Measurements from ENCODE around the gene DIPK1B.

DIPK1B gene

GRCh38 chr9:136694872-136695247 lies 17.5 kb upstream of the DIPK1B start:
- H4K5ac ChIP-seq (ENCODE audit: low read length) = no peak overlapping the region
- H3K79me2 ChIP-seq (ENCODE audit: control insufficient read depth, insufficient read depth, low read length) = no peaks in the 10 kb centered on the region
- no peak overlapping the region for H3K27ac ChIP-seq (ENCODE audit: low read depth, low read length)
- H3K4me2 ChIP-seq (ENCODE audit: low read length) = no peak overlapping the region
- H3K4me3 ChIP-seq (ENCODE audit: low read length) = no peak overlapping the region
- H2BK15ac ChIP-seq (replicated peaks; ENCODE audit: low read depth) = no peak overlapping the region
- no peak overlapping the region for H3K18ac ChIP-seq (ENCODE audit: low read length)
- no peak overlapping the region for H3K56ac ChIP-seq (ENCODE audit: low read length)
- H3K4me1 ChIP-seq (ENCODE audit: control insufficient read depth, low read depth, low read length) = peaks cover 2% of the 10 kb centered on the region
- no peak overlapping the region for H2AK5ac ChIP-seq (ENCODE audit: low read length)
- no peaks in the 10 kb centered on the region for H3K36me3 ChIP-seq (ENCODE audit: control insufficient read depth, insufficient read depth, low read length)
- no peak overlapping the region for H4K8ac ChIP-seq (ENCODE audit: low read depth, low read length)
- no peaks in the 10 kb centered on the region for H3K79me1 ChIP-seq (ENCODE audit: low read length)
- no peak overlapping the region for H2BK120ac ChIP-seq (ENCODE audit: low read depth, low read length)
- no peak for DNase-seq
- WGBS (ENCODE audit: extremely low coverage, insufficient coverage, low lambda C conversion rate) = no CpG with 5 or more reads among the region's 11 CpGs
- H3K4ac ChIP-seq (ENCODE audit: low read depth, low read length) = no peak overlapping the region
- H3K23ac ChIP-seq (ENCODE audit: low read length) = no peak overlapping the region
- no peak overlapping the region for H2BK5ac ChIP-seq (ENCODE audit: low read length)
- H3K9ac ChIP-seq (ENCODE audit: low read length) = no peak overlapping the region
- no peaks in the 10 kb centered on the region for H3K27me3 ChIP-seq (ENCODE audit: insufficient read depth, low read length, poor library complexity)

DNA sequence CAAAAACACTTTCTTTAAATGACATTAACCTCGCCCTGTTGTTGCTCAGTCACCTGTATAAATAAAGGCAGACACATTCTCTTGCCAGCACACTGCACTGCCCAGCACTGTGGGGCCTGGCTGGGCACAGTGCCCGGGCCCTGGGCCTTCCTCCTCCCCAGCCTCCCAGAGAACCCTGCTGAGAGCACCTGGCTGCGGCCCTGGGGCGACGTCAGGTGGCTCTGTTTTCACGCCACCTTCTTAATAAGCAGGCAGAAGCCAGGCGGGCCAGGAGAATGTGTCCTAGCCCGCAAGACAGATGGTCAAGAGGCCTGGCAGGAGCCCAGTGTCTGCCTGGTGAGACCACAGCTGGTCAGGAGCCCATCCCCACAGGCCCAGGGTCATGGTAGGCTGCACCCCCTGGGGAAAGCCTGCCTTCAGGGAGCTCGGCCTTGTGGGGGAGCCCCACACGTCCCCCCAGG lies 16.9 kb upstream of the DIPK1B start:
- Histone ChIP-seq H3K23ac (ENCODE audit: low read length) (no peak overlapping the region), H3K4me2 (ENCODE audit: low read length) (no peak overlapping the region), H3K79me2 (ENCODE audit: control insufficient read depth, insufficient read depth, low read length) (no peaks in the 10 kb centered on the region), H3K18ac (ENCODE audit: low read length) (no peak overlapping the region), H3K56ac (ENCODE audit: low read length) (no peak overlapping the region), H2BK15ac (replicated peaks; ENCODE audit: low read depth) (no peak overlapping the region), H3K36me3 (ENCODE audit: control insufficient read depth, insufficient read depth, low read length) (no peaks in the 10 kb centered on the region), H3K4me1 (ENCODE audit: control insufficient read depth, low read depth, low read length) (peaks cover 2% of the 10 kb centered on the region), H3K79me1 (ENCODE audit: low read length) (no peaks in the 10 kb centered on the region), H3K27me3 (ENCODE audit: insufficient read depth, low read length, poor library complexity) (no peaks in the 10 kb centered on the region), H3K4me3 (ENCODE audit: low read length) (no peak overlapping the region), H2AK5ac (ENCODE audit: low read length) (no peak overlapping the region), H2BK5ac (ENCODE audit: low read length) (no peak overlapping the region), H3K27ac (ENCODE audit: low read depth, low read length) (no peak overlapping the region), H3K4ac (ENCODE audit: low read depth, low read length) (no peak overlapping the region), H4K8ac (ENCODE audit: low read depth, low read length) (no peak overlapping the region), H3K9ac (ENCODE audit: low read length) (no peak overlapping the region), H4K5ac (ENCODE audit: low read length) (no peak overlapping the region), H2BK120ac (ENCODE audit: low read depth, low read length) (no peak overlapping the region)
- no CpG with 5 or more reads among the region's 10 CpGs for WGBS (ENCODE audit: extremely low coverage, insufficient coverage, low lambda C conversion rate)
- DNase-seq = no peak

DNA sequence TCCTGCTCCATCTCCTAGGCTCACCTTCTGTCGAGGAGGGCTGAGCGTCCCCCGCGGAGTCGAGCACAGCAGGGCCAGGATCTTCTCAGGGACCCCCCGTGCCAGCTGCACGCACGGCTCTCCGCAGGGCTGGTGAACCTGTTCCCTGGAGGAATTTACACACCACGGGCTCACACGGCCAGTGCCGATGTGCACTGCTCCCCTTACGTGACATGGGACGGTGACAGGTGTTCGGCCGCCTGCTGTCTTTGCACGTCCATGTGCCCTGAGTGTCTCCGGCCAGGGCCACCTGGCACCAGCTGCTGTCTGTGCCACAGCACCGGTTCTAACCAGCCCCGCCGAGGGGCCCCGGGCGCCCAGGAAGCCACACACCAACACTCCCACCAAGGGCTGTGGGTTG lies 16.4 kb upstream of the DIPK1B start:
- H2BK5ac ChIP-seq (ENCODE audit: low read length) = no peak overlapping the region
- no peak overlapping the region for H3K18ac ChIP-seq (ENCODE audit: low read length)
- peaks cover 2% of the 10 kb centered on the region for H3K4me1 ChIP-seq (ENCODE audit: control insufficient read depth, low read depth, low read length)
- H2BK15ac ChIP-seq (replicated peaks; ENCODE audit: low read depth) = no peak overlapping the region
- no CpG with 5 or more reads among the region's 23 CpGs for WGBS (ENCODE audit: extremely low coverage, insufficient coverage, low lambda C conversion rate)
- no peak overlapping the region for H4K5ac ChIP-seq (ENCODE audit: low read length)
- no peak overlapping the region for H3K23ac ChIP-seq (ENCODE audit: low read length)
- H3K27ac ChIP-seq (ENCODE audit: low read depth, low read length) = no peak overlapping the region
- H3K36me3 ChIP-seq (ENCODE audit: control insufficient read depth, insufficient read depth, low read length) = no peaks in the 10 kb centered on the region
- H3K79me1 ChIP-seq (ENCODE audit: low read length) = no peaks in the 10 kb centered on the region
- no peak overlapping the region for H4K8ac ChIP-seq (ENCODE audit: low read depth, low read length)
- no peaks in the 10 kb centered on the region for H3K27me3 ChIP-seq (ENCODE audit: insufficient read depth, low read length, poor library complexity)
- H3K56ac ChIP-seq (ENCODE audit: low read length) = no peak overlapping the region
- no peak overlapping the region for H3K4me3 ChIP-seq (ENCODE audit: low read length)
- H3K79me2 ChIP-seq (ENCODE audit: control insufficient read depth, insufficient read depth, low read length) = no peaks in the 10 kb centered on the region
- no peak overlapping the region for H3K4ac ChIP-seq (ENCODE audit: low read depth, low read length)
- no peak overlapping the region for H3K4me2 ChIP-seq (ENCODE audit: low read length)
- no peak overlapping the region for H3K9ac ChIP-seq (ENCODE audit: low read length)
- no peak overlapping the region for H2AK5ac ChIP-seq (ENCODE audit: low read length)
- H2BK120ac ChIP-seq (ENCODE audit: low read depth, low read length) = no peak overlapping the region
- no peak for DNase-seq

GRCh38 chr9:136696502-136696901 lies 15.9 kb upstream of the DIPK1B start:
- DNase-seq = no peak
- no peak overlapping the region for H3K27ac ChIP-seq (ENCODE audit: low read depth, low read length)

DNA sequence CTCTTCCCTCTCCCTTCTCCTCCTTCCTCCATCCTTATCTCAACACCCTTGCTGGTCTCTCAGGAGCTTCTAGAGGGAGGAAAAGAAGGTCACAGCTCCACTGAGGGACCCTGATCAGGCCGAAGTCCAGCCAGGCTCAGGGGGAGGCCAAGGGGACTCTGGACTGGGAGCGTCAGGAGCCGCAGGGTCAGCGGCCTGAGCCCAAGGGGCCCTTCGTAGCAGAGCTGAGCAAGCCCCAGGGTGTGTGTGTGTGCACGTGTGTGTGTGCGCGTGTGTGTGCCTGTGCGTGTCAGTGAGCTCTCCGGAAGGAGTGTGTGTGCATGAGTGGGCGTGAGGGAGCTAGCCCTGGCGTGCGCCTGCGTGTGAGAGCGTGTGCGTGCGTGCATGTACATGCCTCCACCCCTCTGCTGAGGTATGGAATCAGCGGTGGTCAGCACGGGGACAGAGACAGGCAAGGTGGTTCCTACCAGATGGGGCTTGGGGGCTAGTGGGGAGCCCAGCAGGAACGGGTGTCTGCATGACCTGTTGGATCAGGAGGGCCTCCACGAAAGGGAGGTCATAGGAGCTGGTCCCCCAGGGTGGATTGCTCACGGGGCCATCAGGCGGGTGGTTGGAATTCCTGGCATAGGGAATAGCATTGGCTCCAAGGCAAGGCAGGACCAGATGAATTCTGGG lies 15.1 kb upstream of the DIPK1B start:
- DNase-seq = no peak
- Histone ChIP-seq H4K8ac (ENCODE audit: low read depth, low read length) (no peak overlapping the region), H2AK5ac (ENCODE audit: low read length) (no peak overlapping the region), H3K23ac (ENCODE audit: low read length) (no peak overlapping the region), H3K4me1 (ENCODE audit: control insufficient read depth, low read depth, low read length) (peaks cover 2% of the 10 kb centered on the region), H3K4me3 (ENCODE audit: low read length) (no peak overlapping the region), H3K79me2 (ENCODE audit: control insufficient read depth, insufficient read depth, low read length) (no peaks in the 10 kb centered on the region), H4K5ac (ENCODE audit: low read length) (no peak overlapping the region), H3K36me3 (ENCODE audit: control insufficient read depth, insufficient read depth, low read length) (no peaks in the 10 kb centered on the region), H2BK15ac (replicated peaks; ENCODE audit: low read depth) (no peak overlapping the region), H3K56ac (ENCODE audit: low read length) (peak overlapping the region; percentile 25), H3K27ac (ENCODE audit: low read depth, low read length) (no peak overlapping the region), H3K79me1 (ENCODE audit: low read length) (no peaks in the 10 kb centered on the region), H3K9ac (ENCODE audit: low read length) (no peak overlapping the region), H3K27me3 (ENCODE audit: insufficient read depth, low read length, poor library complexity) (no peaks in the 10 kb centered on the region), H2BK5ac (ENCODE audit: low read length) (no peak overlapping the region), H3K4me2 (ENCODE audit: low read length) (no peak overlapping the region), H2BK120ac (ENCODE audit: low read depth, low read length) (no peak overlapping the region), H3K4ac (ENCODE audit: low read depth, low read length) (no peak overlapping the region), H3K18ac (ENCODE audit: low read length) (no peak overlapping the region)
- no CpG with 5 or more reads among the region's 23 CpGs for WGBS (ENCODE audit: extremely low coverage, insufficient coverage, low lambda C conversion rate)

More at GRCh38 chr9:136696502-136696901, 15.9 kb upstream of the DIPK1B start:
- WGBS (ENCODE audit: extremely low coverage, insufficient coverage, low lambda C conversion rate) = no CpG with 5 or more reads among the region's 9 CpGs
- Histone ChIP-seq H3K18ac (ENCODE audit: low read length) (no peak overlapping the region), H2AK5ac (ENCODE audit: low read length) (no peak overlapping the region), H2BK5ac (ENCODE audit: low read length) (no peak overlapping the region), H3K9ac (ENCODE audit: low read length) (no peak overlapping the region), H3K4me1 (ENCODE audit: control insufficient read depth, low read depth, low read length) (peaks cover 2% of the 10 kb centered on the region), H3K23ac (ENCODE audit: low read length) (no peak overlapping the region), H2BK15ac (replicated peaks; ENCODE audit: low read depth) (no peak overlapping the region), H4K5ac (ENCODE audit: low read length) (no peak overlapping the region), H3K56ac (ENCODE audit: low read length) (no peak overlapping the region), H3K27me3 (ENCODE audit: insufficient read depth, low read length, poor library complexity) (no peaks in the 10 kb centered on the region), H3K79me1 (ENCODE audit: low read length) (no peaks in the 10 kb centered on the region), H3K4me3 (ENCODE audit: low read length) (no peak overlapping the region), H3K36me3 (ENCODE audit: control insufficient read depth, insufficient read depth, low read length) (no peaks in the 10 kb centered on the region), H3K79me2 (ENCODE audit: control insufficient read depth, insufficient read depth, low read length) (no peaks in the 10 kb centered on the region), H3K4me2 (ENCODE audit: low read length) (no peak overlapping the region), H3K4ac (ENCODE audit: low read depth, low read length) (no peak overlapping the region), H4K8ac (ENCODE audit: low read depth, low read length) (no peak overlapping the region), H2BK120ac (ENCODE audit: low read depth, low read length) (no peak overlapping the region)

All from mesendoderm (in vitro differentiated cells).